CD4-positive, alpha-beta memory T cell (primary cell): Measurements from ENCODE around the gene LRTM2. TPM values are rescaled to one million over a fixed set of nuclear protein-coding genes. Genes with fewer than 3 reads are reported as not detected.

Experiments
- CTCF ChIA-PET: fragments of 350-600 bp; sonication (Branson Sonifier 250); formaldehyde crosslinking; loops from one replicate; lab custom pipeline; 2021; ENCODE audit warnings: inconsistent platforms; ENCODE audit not compliant: partially characterized antibody; lab: Charles Lee
- POLR2A ChIA-PET: fragments of 350-600 bp; sonication (Branson Sonifier 250); formaldehyde crosslinking; loops from one replicate; lab custom pipeline; 2021; ENCODE audit not compliant: partially characterized antibody; lab: Charles Lee
- DNase-seq, 5 donors: peaks; one replicate each; pipeline versions ENCODE4 v3.0.0 to v3.0.0-alpha.2; 2020 to 2022; ENCODE audit warnings: mixed read lengths in 1 of 5
- H3K27ac ChIP-seq: one replicate; pipeline ENCODE4 v1.7.0; 2013; ENCODE audit warnings: low read depth, low read length
- H3K27me3 ChIP-seq: 2 replicates; pipeline ENCODE4 v1.7.0; 2013; ENCODE audit warnings: mild to moderate bottlenecking, low read length, moderate library complexity; ENCODE audit not compliant: insufficient read depth
- H3K36me3 ChIP-seq: 2 replicates; pipeline ENCODE4 v1.7.0; 2013; ENCODE audit warnings: mild to moderate bottlenecking, low read length, moderate library complexity; ENCODE audit not compliant: insufficient read depth
- H3K4me1 ChIP-seq: 2 replicates; pipeline ENCODE4 v1.7.0; 2013; ENCODE audit warnings: mild to moderate bottlenecking, low read length, moderate library complexity; ENCODE audit not compliant: insufficient read depth
- H3K4me3 ChIP-seq, 2 donors: one replicate each; pipeline ENCODE4 v1.7.0; 2013; ENCODE audit warnings: low read length in 2 of 2, mild to moderate bottlenecking in 1 of 2
- H3K9me3 ChIP-seq, 2 donors: one replicate each; pipeline ENCODE4 v1.7.0; 2013; ENCODE audit warnings: low read length in 2 of 2, control low read depth in 1 of 2; ENCODE audit not compliant: control insufficient read depth in 1 of 2
- H3K27ac Mint-ChIP-seq, 7 donors: one replicate each; pipeline ENCODE4 v1.8.0; 2020 to 2021; ENCODE audit warnings: mixed read lengths in 7 of 7, mild to moderate bottlenecking in 6 of 7, inconsistent platforms in 3 of 7, moderate library complexity in 3 of 7
- H3K27me3 Mint-ChIP-seq, 2 donors: one replicate each; pipeline ENCODE4 v1.8.0; 2020 to 2021; ENCODE audit warnings: mixed read lengths in 2 of 2
- H3K36me3 Mint-ChIP-seq, 2 donors: one replicate each; pipeline ENCODE4 v1.8.0; 2020 to 2021; ENCODE audit warnings: mixed read lengths in 2 of 2, inconsistent platforms in 1 of 2, mild to moderate bottlenecking in 1 of 2
- H3K4me1 Mint-ChIP-seq, 4 donors: one replicate each; pipeline ENCODE4 v1.8.0; 2020 to 2021; ENCODE audit warnings: mixed read lengths in 4 of 4, mild to moderate bottlenecking in 1 of 4
- H3K4me3 Mint-ChIP-seq, 8 donors: one replicate each; pipeline ENCODE4 v1.8.0; 2020 to 2021; ENCODE audit warnings: mixed read lengths in 8 of 8, mild to moderate bottlenecking in 7 of 8, moderate library complexity in 6 of 8, inconsistent platforms in 3 of 8
- H3K9me3 Mint-ChIP-seq, 8 donors: one replicate each; pipeline ENCODE4 v1.8.0; 2020 to 2021; ENCODE audit warnings: mixed read lengths in 8 of 8, mild to moderate bottlenecking in 5 of 8, inconsistent platforms in 3 of 8, moderate library complexity in 1 of 8
- intact Hi-C: fragments of 100-400 bp; cut with micrococcal nuclease; formaldehyde crosslinking; loops from one replicate; pipeline ENCODE4 v1.15.1; 2023
- polyA plus RNA-seq, 2 donors: library from polyadenylated mRNA; unstranded; fragments of 300-500 nt; fragmentation: Illumina TruSeq; gene quantifications; one replicate each; pipeline ENCODE4 v1.2.3, GENCODE V29; 2021
- total RNA-seq, 2 experiments: library from RNA; stranded (reverse); gene quantifications; one replicate each; pipeline ENCODE4 v1.2.3, GENCODE V29; 2021

Gene LRTM2
- total and polyA plus RNA-seq, 4 experiments from 2014 or later: not detected

GRCh38 chr12:1864456-1864855 is 44.1 kb downstream of the LRTM2 start:
- Mint-ChIP-seq H3K4me3 (no peak overlapping the region), H3K9me3 (peaks cover 0 to 6% (median 3%) of the 10 kb centered on the region in 8 donors), H3K27me3 (peaks cover 12 to 26% of the 10 kb centered on the region in 2 donors), H3K36me3 (no peaks in the 10 kb centered on the region), H3K27ac (no peak overlapping the region), H3K4me1 (no peaks in the 10 kb centered on the region)
- no peaks in the 10 kb centered on the region for H3K4me1 ChIP-seq
- no peak overlapping the region for H3K4me3 ChIP-seq
- H3K27me3 ChIP-seq: no peaks in the 10 kb centered on the region
- intact Hi-C loops: no loop called here
- H3K36me3 ChIP-seq: no peaks in the 10 kb centered on the region
- ChIA-PET POLR2A (no interaction called here), CTCF (no interaction called here)
- H3K27ac ChIP-seq: no peak overlapping the region
- no peaks in the 10 kb centered on the region for H3K9me3 ChIP-seq
- no peak for DNase-seq

- intact Hi-C loops: no loop called here
- no peaks in the 10 kb centered on the region for H3K27me3 ChIP-seq
- H3K36me3 ChIP-seq: no peaks in the 10 kb centered on the region
- H3K4me1 ChIP-seq: no peaks in the 10 kb centered on the region
- no peak overlapping the region for H3K27ac ChIP-seq
- H3K4me3 ChIP-seq: no peak overlapping the region
- Mint-ChIP-seq H3K27me3 (peaks cover 11 to 26% of the 10 kb centered on the region in 2 donors), H3K9me3 (peaks cover 0 to 7% (median 4%) of the 10 kb centered on the region in 8 donors), H3K27ac (no peak overlapping the region), H3K4me1 (no peaks in the 10 kb centered on the region), H3K36me3 (no peaks in the 10 kb centered on the region), H3K4me3 (no peak overlapping the region)
- no peaks in the 10 kb centered on the region for H3K9me3 ChIP-seq
- POLR2A ChIA-PET: no interaction called here
- CTCF ChIA-PET: no interaction called here
- DNase-seq: no peak
Measured at GRCh38 chr12:1864867-1865266, 44.5 kb downstream of the LRTM2 start.

- Mint-ChIP-seq H3K36me3 (no peaks in the 10 kb centered on the region), H3K9me3 (peaks cover 0 to 7% (median 4%) of the 10 kb centered on the region in 8 donors), H3K27me3 (peaks cover 11 to 26% of the 10 kb centered on the region in 2 donors), H3K27ac (no peak overlapping the region), H3K4me3 (no peak overlapping the region), H3K4me1 (no peaks in the 10 kb centered on the region)
- no peak for DNase-seq
- Histone ChIP-seq H3K9me3 (no peaks in the 10 kb centered on the region), H3K4me3 (no peak overlapping the region), H3K36me3 (no peaks in the 10 kb centered on the region), H3K4me1 (no peaks in the 10 kb centered on the region), H3K27ac (no peak overlapping the region), H3K27me3 (no peaks in the 10 kb centered on the region)
- ChIA-PET POLR2A (no interaction called here), CTCF (no interaction called here)
- intact Hi-C loops: no loop called here
Measured at GRCh38 chr12:1865284-1865866, 45.0 kb downstream of the LRTM2 start.

- Mint-ChIP-seq H3K36me3 (no peaks in the 10 kb centered on the region), H3K9me3 (peaks cover 0 to 9% (median 4%) of the 10 kb centered on the region in 8 donors), H3K4me1 (no peaks in the 10 kb centered on the region), H3K27ac (no peak overlapping the region), H3K27me3 (peaks cover 6 to 26% of the 10 kb centered on the region in 2 donors), H3K4me3 (no peak overlapping the region)
- POLR2A ChIA-PET: no interaction called here
- no peak overlapping the region for H3K27ac ChIP-seq
- no peaks in the 10 kb centered on the region for H3K9me3 ChIP-seq
- H3K27me3 ChIP-seq: no peaks in the 10 kb centered on the region
- H3K36me3 ChIP-seq: no peaks in the 10 kb centered on the region
- CTCF ChIA-PET: no interaction called here
- intact Hi-C loops: no loop called here
- DNase-seq: no peak
- H3K4me3 ChIP-seq: no peak overlapping the region
- no peaks in the 10 kb centered on the region for H3K4me1 ChIP-seq
Measured at GRCh38 chr12:1869145-1869544, 48.8 kb downstream of the LRTM2 start.

GRCh38 chr12:1870086-1870485 is 49.7 kb downstream of the LRTM2 start:
- intact Hi-C loops: no loop called here
- CTCF ChIA-PET: no interaction called here
- no peak overlapping the region for H3K4me3 ChIP-seq
- DNase-seq: no peak
- peaks cover 6 to 23% of the 10 kb centered on the region in 2 donors for H3K27me3 Mint-ChIP-seq
- H3K9me3 ChIP-seq: no peaks in the 10 kb centered on the region
- no peak overlapping the region for H3K4me3 Mint-ChIP-seq
- H3K36me3 Mint-ChIP-seq: no peaks in the 10 kb centered on the region
- no peaks in the 10 kb centered on the region for H3K4me1 Mint-ChIP-seq
- no peak overlapping the region for H3K27ac Mint-ChIP-seq
- no peaks in the 10 kb centered on the region for H3K4me1 ChIP-seq
- no peaks in the 10 kb centered on the region for H3K36me3 ChIP-seq
- POLR2A ChIA-PET: no interaction called here
- H3K9me3 Mint-ChIP-seq: peaks cover 0 to 9% (median 4%) of the 10 kb centered on the region in 8 donors
- H3K27me3 ChIP-seq: no peaks in the 10 kb centered on the region
- H3K27ac ChIP-seq: no peak overlapping the region

- Mint-ChIP-seq H3K27ac (peak overlapping the region in 1 of 7 donors; percentile 44), H3K27me3 (peaks cover 4 to 15% of the 10 kb centered on the region in 2 donors), H3K4me3 (no peak overlapping the region), H3K36me3 (no peaks in the 10 kb centered on the region), H3K9me3 (peaks cover 0 to 9% (median 4%) of the 10 kb centered on the region in 8 donors), H3K4me1 (no peaks in the 10 kb centered on the region)
- no peak for DNase-seq
- ChIA-PET CTCF (no interaction called here), POLR2A (no interaction called here)
- Histone ChIP-seq H3K27me3 (no peaks in the 10 kb centered on the region), H3K27ac (no peak overlapping the region), H3K4me3 (no peak overlapping the region), H3K4me1 (no peaks in the 10 kb centered on the region), H3K36me3 (no peaks in the 10 kb centered on the region), H3K9me3 (no peaks in the 10 kb centered on the region)
- intact Hi-C loops: no loop called here
Measured at GRCh38 chr12:1870998-1871917, 50.9 kb downstream of the LRTM2 start.

GRCh38 chr12:1872001-1872400 is 51.6 kb downstream of the LRTM2 start:
- H3K4me3 ChIP-seq: no peak overlapping the region
- no peaks in the 10 kb centered on the region for H3K4me1 ChIP-seq
- POLR2A ChIA-PET: no interaction called here
- no peak for DNase-seq
- no peak overlapping the region for H3K27ac Mint-ChIP-seq
- no peak overlapping the region for H3K27ac ChIP-seq
- no peaks in the 10 kb centered on the region for H3K36me3 ChIP-seq
- no peaks in the 10 kb centered on the region for H3K27me3 ChIP-seq
- H3K4me1 Mint-ChIP-seq: no peaks in the 10 kb centered on the region
- H3K27me3 Mint-ChIP-seq: peaks cover 6 to 13% of the 10 kb centered on the region in 2 donors
- CTCF ChIA-PET: no interaction called here
- intact Hi-C loops: no loop called here
- peaks cover 0 to 9% (median 4%) of the 10 kb centered on the region in 8 donors for H3K9me3 Mint-ChIP-seq
- H3K9me3 ChIP-seq: no peaks in the 10 kb centered on the region
- no peak overlapping the region for H3K4me3 Mint-ChIP-seq
- no peaks in the 10 kb centered on the region for H3K36me3 Mint-ChIP-seq
